ENCODE results near the gene ADCYAP1.

ADCYAP1 gene

DNA sequence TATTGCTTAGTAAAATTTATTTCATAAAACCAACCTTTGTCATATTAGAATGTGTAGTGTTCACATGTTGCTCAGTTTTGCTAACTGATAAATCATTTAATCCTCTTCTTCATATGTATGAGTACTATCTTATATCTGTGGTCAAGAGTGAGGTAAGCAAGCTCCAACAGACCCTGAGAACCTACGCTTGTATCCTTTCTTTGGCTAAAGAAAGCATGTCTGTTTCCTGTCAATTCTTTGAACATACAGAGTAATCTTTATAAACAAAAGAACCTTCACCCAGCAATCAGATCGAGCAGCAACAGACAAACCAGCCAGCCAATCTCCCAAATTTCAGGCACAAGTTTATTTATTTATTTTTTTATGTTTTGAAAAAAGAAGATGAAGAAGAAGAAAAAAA, 6.4 kb downstream of the ADCYAP1 start:
- no peak for DNase-seq

DNA sequence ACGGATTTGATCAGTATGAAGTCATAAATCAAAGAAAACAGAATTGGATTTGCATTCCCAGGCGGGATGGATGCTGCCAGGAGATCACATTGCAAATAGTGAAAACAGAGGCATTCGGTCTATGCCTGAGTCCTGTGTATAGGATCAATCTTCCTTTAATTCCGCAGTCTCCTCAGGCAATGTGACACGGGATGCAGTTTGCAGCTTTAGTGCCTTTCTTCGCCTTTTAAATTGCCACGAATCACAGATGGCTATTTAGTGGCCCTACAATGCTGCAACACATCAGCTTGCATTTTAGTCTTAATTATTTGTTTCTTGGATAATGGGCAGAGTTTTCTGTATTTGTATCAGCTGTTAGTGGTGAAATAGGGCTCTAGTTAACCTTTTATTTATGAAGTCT, 6.8 kb downstream of the ADCYAP1 start:
- no peak for DNase-seq

DNA sequence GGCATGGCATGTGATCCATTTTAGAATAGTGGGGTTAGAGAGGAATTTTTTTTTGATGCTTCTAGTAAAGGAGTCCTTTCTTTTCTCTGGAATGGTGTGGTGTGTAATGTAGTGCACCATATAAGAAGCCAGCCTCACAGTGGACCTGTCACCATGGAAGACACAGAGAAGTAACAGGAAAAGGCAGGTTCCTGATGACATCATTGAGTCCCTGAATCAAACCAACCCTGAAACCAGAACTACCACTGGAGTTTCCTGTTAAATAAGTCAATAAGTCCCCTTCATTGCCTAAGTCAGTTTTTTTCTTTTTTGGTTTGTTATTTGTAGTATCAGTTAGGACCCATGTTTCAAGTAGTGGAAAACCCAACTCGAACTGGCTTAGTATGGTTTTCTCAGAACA, 11.9 kb downstream of the ADCYAP1 start:
- no peak for DNase-seq

DNA sequence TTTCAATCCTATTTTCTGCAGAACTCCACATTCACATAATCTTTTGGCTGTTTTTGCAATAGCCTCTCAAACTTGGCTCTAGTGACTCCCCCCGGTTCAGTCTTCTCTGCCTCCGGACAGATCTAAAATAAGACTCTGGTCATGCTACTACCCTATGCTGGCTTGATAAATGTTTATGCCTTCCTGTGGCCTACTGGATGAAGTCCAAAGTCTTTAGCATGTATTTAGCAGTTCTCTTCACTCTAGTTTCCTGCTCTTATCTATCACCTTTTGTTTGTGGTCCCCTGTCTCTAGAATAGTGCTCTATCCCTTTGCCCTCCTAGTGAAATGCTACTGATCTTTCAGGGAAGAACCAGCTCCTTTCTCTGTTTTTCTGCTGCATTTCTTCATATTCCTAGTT, 14.4 kb downstream of the ADCYAP1 start:
- DNase-seq, result no peak

DNA sequence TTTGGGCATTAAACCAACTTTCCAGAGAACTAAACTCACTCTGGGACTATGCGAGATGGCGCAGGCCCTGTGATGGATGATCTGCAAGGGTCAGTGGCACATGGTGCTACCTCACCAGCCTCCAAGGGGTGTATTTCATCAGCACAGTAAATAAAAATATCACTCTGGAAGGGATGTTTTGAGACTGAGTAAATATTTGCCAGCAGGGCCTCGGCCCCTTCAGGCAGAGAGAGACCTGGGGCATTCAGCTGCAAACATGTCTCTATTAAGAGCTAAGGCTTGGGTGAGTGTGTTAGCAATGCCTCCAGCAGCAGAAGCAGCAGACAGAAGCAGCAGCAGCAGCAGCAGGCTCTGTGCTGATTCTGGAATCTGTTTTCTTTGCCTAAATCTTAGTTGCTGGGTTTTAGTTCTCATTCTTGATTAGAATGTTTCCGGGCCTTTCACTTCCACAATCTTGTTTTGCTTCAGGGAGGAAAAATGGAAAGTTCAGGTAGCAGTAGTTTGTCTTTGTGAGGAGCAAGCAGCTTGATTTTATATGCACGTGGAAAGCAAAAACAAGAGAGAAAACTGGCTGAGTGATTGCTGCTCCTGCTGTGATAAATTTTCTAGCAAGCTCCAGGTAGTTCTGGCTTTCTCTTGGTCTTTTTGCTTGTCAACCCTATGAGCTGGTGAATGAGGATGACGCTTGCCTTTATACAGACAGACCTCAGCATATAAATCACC, 18.6 kb downstream of the ADCYAP1 start:
- DNase-seq, result no peak

DNA sequence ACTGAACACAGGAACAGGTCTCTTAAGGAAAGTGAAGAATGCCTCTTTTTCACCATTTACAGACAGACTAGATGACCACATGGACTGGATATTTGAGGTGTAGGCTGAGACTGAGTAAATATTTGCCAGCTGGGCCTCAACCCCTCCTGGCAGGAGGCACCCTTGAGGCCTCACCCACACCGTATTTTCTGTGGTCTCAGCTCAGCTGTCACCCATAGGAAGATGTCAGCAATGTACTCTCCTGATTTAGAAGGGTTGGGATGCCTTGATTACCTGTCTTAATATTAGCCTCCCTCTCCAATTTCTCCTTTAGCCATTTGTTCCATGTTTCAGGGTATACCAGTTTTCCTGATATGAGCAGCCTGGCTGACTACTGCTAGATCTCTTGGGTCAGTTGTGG, 20.3 kb downstream of the ADCYAP1 start:
- DNase-seq, result no peak

DNA sequence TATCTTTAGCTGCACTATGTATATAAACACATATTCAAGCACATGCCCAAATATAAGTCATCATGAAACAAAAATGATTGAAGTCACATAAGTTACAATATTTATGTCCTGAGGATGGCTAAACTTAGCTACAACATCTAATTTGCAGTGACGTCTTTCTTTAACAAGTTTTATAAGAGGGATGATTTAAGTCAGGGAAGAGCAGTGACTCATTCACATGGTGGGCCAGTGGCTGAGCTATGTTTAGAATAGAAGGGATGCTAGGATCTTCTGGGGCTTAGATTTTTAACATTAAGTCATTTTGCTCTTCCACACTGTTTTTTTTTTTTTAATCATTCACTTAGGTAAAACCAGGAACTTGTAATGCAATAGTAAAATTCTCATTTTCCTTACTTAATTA, 22.3 kb downstream of the ADCYAP1 start:
- no peak for DNase-seq

DNA sequence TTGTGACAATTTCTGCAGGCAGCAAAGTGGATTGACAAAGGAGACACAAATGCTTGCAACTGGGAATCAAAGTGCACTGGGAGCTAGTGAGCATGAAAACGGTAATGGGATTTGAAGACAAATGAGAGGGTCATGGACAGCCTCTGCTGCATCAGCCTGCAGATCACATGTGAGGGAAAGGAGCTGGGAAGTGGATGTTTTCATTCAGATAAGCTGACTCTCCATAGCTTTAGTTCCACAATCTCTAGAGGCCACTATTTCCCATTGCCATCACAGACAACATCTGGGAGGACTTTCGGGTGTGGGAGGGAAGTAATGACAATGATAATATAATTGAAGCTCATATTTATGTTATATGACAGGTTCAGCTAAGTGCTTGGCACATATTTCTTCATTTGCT, 28.4 kb downstream of the ADCYAP1 start:
- DNase-seq, result no peak

DNA sequence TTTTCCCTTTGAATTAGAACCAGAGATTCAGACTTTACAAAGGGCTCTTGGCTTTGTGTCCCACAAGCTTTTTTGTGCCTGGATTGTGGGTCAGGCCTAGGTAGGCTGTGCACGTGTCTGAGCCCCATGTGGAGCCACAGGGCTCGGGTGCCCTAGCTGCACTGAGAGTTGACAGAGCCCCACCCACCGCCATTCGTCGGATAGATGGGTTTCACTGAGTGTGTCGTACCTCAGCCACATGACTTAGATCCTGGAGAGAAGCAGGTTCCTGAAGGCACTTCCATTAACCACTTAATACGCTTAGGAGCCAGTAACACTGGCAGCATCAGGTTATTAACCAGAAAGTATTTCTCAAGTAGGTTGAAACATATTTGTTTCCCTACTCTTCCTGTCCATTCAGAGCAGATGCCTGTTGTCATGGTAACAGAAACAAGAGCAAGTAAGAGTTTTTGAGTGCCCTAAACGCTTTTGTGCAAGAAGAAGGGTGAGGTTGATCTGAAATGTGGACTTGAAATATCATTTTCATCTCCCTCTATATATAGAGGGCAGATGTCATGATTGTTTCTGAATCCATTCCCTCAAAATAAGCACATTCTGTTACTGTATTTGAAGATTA, 30.0 kb downstream of the ADCYAP1 start:
- no peak for DNase-seq

DNA sequence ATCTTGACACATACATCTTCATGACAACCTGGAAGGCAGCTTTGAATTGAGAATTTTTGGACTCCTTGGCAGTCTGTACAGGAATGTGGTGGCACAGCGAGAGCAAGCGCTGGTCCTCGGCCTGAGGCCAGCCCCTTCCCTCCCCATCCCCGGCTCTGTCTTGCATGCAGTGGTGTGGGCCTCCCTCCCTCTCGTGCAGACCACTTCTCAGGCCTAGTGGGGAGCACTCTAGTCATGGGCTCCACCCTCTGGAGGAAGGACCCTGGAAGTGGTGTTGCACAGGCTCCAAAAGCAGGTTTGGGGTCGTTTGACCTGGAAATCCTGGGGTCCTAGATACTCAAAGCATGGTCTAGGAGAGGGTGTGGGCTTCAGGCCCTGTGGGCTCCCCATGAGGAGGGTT, 32.3 kb downstream of the ADCYAP1 start:
- no peak for DNase-seq

DNA sequence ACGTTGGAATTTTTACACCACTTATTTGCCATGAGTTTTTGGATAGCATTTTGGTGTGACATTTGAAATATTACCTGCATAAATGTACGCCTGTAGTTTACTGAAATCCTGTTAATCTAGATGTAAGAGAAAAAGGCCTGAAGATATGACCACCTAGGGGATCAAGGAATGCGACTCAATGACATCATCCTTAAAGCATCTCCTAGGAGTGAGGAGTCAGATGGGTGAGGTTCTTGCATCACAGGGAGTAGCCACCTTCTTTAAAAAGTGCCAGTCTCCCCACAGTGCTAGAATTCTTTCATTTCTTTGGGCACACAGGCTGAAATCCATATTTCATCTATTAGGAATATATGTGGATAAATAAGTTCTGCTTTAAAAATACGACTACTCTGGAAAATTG, 34.5 kb downstream of the ADCYAP1 start:
- DNase-seq, result no peak

DNA sequence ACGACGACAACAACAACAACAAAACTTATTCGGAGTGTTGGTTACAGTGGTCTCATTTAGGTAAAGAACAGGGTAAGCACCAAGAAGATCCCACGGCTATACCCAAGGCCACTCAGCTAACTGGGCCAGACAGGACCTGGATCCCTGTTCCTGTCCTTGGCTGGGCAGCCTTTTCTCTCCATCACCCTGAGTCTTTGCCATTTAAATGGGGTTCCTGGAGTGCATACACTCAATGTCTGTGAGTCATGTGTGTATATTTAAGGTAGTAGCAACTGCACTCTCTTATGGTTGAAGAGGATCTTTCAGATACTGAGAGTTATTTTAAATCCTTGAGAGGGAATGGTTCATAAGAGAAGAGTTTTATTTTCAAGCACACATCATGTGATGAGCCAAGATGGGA, 35.3 kb downstream of the ADCYAP1 start:
- no peak for DNase-seq

DNA sequence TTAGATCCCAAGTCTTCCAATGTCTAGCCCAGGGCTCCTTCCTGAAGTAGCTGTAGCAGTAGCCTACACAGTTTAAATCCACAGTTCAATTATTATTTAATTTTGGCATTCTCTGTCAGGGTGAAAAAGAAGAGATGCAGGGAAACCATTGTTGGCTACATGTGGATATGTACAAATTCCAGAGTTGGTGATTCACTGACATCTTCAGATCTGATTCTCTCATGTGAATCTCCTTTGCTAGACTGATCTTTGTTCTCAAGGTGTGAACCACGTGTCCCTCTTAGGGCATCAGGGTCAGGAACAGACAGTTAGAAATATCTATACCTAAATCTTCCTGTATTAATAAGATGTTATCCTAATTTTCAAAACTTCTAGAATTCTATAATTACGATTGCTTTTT, 36.7 kb downstream of the ADCYAP1 start:
- DNase-seq, result no peak

DNA sequence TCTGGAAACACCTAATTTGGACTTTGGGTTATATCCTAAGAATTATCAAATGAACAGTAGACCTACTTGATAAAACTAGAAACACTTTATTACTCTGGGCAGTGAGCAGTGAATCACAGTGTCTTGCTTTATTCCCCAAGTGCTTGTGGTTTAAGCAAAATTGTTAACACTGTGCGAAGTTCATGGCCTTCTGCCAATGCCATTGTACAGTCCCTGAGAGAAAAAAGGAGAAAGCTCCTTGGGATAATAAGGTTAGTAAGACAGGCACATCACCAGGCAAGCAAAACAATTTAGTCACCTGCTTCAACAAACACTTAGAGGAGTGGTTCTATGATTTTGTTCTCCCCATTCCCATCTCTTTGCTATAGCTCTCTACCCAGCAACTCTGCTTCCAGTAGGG, 39.8 kb downstream of the ADCYAP1 start:
- DNase-seq, result no peak

DNA sequence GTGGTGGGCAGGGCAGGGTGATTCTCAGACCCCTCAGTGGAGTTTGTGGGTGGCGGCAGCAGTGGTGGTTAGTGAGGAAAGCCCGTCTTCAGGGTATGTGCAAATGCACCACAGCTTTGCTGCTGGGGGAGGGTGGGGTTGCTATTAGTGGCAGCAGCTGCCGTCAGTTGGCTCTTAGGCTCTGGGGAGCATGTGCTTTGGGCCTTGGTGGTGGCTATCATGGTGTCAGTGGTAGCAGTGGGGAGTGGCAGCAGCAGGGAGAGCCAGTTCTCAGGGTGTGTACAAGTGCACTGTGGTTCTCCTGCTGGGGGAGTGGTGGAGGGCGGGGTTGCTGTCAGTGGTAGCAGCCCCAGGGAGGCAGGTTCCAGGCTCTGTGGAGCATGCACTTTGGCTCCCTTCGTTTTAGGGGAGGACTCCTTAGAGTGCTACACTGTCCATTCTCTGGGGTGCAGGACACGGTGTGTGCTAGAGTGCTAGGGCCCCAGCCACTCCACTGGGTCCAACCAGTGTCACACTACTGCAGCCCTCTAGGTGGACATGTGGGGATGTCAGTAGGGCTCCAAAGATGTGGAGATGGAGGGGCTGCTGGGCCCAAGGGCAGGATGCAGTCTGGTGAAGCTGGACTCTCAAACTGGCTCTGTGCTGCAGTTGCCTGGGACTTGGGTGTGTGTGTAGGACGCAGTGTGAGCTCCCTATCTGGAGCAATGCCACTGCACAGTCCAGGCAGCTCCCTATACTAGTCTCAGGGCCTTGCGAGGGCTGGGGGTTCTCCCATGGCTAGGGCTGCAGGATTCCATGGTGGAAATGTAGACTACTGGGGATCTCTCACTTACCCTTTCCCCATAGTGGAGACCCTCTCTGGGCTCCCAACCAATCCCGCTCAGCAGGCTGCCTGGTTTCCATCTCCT, 45.3 kb downstream of the ADCYAP1 start:
- no peak for DNase-seq

DNA sequence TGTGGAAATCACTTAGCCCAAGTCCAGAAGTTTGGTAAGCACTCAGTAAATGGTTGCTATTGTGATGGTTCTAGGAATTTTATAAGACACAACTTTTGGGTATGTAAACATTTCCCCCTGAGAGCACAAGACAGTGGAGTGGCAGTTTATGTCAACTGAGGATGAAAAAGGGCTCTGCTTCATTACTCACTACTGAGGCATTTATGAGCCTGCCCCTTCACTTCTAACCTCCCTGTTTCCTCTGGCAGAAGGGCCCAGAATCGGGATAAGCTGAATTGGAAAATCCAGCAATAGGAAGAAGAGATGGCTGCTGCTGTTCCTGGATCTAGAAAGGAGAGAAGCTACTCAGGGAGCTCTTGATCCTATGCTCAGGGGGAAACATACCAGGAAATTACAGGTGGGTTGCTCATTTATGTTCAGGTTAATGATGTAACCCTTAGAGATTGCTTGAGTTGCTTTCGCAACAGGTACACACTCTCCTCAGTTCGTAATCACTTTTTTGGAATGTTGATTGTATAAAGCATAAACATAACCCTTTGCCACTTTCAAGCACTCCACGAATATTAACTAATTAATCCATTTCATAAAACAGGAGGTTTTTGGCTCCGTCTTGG, 46.3 kb downstream of the ADCYAP1 start:
- no peak for DNase-seq

DNA sequence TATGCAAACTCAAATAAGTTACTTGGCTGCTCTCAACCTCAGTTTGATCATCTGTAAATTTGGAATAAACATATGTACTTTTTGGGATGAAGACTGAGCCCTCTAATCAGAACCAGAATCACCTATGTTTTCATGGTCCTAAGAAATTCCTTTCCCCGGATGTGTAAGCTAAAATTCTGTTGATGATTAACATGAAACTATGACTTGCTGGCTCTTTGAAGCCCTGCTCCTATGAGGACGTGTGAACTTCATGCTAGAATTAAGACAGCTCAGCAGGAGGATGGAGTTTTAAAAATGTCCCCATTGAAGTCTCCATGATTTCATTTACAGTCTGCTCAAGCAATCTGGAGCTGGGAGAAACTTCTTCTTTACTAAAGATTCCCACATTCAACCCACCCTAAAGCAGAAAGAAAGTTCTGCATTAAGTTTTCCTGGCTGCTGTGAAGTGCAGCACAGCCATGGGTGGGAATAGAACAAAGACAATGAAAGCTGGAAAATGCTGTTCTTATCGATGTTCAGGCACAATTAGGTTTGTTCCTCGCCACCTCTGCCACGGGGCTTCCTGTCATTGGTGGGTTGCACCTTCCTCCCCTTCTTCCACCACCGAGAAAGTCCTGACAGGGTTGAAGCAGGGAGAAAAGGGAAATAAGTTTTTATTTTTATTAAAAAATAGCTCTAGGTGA, 50.9 kb downstream of the ADCYAP1 start:
- no peak for DNase-seq

DNA sequence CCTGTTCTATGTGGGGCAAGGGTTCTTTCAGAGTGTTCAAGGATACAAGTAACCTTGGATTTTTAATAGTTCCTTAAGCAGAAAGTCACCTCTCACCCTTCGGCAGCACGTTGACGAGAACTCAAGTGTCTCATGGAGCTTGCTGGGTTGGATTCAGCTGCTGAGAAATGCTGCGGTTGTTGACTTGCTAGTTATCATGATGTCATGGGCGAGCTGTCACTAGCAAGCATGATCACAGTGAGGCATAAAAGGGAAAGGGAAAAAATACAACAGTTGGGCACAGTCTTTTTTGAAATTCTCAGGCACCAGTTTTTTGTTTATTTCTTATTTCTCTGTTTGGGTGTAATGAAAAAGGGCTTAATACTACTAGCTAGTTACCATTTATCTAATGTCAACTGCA, 53.2 kb downstream of the ADCYAP1 start:
- DNase-seq, result no peak

DNA sequence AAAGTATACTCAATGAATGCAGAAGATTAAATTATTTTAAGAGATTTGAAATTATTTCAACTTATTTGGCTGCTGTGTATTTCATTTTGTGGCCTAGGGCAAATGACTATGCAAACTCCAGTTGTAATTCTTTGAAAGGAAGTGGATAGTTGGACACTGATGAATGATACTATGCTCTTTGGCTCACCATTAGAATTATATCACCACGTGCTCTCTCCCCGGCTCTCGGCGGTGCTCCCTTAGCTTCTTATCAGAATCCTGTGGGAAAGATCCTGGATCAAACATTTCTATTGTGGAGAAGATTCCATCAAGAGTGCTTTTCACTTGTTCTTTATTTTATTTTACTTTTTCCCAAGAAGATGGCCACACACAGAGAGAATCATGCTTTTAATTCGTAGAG, 55.2 kb downstream of the ADCYAP1 start:
- no peak for DNase-seq
